Liver (tissue), 3 donors: ENCODE data around the gene RABL6.

Source experiments
- EGR1 ChIP-seq, 2 donors: IDR thresholded peaks; 2 replicates each; pipeline ENCODE4 v1.6.1; 2016 to 2018; ENCODE audit warnings: antibody characterized with exemption in 2 of 2, low read depth in 2 of 2
- FOXA1 ChIP-seq: IDR thresholded peaks from 2 replicates; pipeline ENCODE4 v1.6.1; 2016; ENCODE audit warnings: antibody characterized with exemption
- JUND ChIP-seq, 2 donors: IDR thresholded peaks; 2 replicates each; pipeline ENCODE4 v1.6.1; 2016; ENCODE audit warnings: antibody characterized with exemption in 2 of 2
- NR2F2 ChIP-seq: IDR thresholded peaks from 2 replicates; pipeline ENCODE4 v1.6.1; 2016; ENCODE audit warnings: antibody characterized with exemption
- RXRA ChIP-seq, 2 donors: IDR thresholded peaks; 2 replicates each; pipeline ENCODE4 v1.6.1; 2017 to 2018; ENCODE audit warnings: antibody characterized with exemption in 2 of 2, mild to moderate bottlenecking in 1 of 2
- YY1 ChIP-seq: IDR thresholded peaks from 2 replicates; pipeline ENCODE4 v1.6.1; 2016; ENCODE audit warnings: antibody characterized with exemption, mild to moderate bottlenecking
- TF ChIP-seq, protein P1 (sequence below): IDR thresholded peaks from 2 replicates; pipeline ENCODE4 v1.6.1; 2016; ENCODE audit warnings: antibody characterized with exemption, mild to moderate bottlenecking
- TF ChIP-seq, protein P2 (sequence below): IDR thresholded peaks from 2 replicates; pipeline ENCODE4 v1.6.1; 2016; ENCODE audit warnings: antibody characterized with exemption
- TF ChIP-seq, protein P3 (sequence below): fragments of 150-350 bp; IDR thresholded peaks from 2 replicates; pipeline ENCODE4 v1.5.1; 2017; ENCODE audit warnings: improper control_type of control experiment, low read depth, low read length; ENCODE audit not compliant: missing input control
- TF ChIP-seq, protein P4 (sequence below): IDR thresholded peaks from 2 replicates; pipeline ENCODE4 v1.6.1; 2016; ENCODE audit warnings: antibody characterized with exemption
- donor health status: healthy.
- donor health status: healthy.

DNA sequence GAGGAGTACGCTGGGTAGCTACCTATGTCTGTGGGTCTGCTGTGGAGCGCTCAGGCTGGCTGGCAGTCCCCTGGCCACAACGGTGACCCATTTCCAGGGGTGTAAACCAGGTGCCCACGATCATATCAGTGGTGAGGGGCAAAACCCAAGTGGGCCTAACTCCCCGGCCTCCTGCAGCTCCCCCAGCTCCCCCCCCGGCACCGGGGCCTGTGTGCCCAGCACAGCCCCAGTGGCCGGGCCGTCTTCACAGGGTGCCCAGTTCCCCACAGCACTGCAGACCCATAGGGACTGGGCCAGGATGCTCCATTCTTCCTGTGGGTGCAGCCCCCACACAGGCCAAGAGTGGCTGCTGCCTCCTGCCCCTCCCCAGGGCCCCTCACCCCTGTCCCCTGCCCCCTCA, 48.7 kb upstream of the RABL6 start:
- TF ChIP-seq, protein P1, sequence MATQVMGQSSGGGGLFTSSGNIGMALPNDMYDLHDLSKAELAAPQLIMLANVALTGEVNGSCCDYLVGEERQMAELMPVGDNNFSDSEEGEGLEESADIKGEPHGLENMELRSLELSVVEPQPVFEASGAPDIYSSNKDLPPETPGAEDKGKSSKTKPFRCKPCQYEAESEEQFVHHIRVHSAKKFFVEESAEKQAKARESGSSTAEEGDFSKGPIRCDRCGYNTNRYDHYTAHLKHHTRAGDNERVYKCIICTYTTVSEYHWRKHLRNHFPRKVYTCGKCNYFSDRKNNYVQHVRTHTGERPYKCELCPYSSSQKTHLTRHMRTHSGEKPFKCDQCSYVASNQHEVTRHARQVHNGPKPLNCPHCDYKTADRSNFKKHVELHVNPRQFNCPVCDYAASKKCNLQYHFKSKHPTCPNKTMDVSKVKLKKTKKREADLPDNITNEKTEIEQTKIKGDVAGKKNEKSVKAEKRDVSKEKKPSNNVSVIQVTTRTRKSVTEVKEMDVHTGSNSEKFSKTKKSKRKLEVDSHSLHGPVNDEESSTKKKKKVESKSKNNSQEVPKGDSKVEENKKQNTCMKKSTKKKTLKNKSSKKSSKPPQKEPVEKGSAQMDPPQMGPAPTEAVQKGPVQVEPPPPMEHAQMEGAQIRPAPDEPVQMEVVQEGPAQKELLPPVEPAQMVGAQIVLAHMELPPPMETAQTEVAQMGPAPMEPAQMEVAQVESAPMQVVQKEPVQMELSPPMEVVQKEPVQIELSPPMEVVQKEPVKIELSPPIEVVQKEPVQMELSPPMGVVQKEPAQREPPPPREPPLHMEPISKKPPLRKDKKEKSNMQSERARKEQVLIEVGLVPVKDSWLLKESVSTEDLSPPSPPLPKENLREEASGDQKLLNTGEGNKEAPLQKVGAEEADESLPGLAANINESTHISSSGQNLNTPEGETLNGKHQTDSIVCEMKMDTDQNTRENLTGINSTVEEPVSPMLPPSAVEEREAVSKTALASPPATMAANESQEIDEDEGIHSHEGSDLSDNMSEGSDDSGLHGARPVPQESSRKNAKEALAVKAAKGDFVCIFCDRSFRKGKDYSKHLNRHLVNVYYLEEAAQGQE: no peak
- TF ChIP-seq, protein P2, sequence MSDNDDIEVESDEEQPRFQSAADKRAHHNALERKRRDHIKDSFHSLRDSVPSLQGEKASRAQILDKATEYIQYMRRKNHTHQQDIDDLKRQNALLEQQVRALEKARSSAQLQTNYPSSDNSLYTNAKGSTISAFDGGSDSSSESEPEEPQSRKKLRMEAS: no peak
- TF ChIP-seq, protein P3, sequence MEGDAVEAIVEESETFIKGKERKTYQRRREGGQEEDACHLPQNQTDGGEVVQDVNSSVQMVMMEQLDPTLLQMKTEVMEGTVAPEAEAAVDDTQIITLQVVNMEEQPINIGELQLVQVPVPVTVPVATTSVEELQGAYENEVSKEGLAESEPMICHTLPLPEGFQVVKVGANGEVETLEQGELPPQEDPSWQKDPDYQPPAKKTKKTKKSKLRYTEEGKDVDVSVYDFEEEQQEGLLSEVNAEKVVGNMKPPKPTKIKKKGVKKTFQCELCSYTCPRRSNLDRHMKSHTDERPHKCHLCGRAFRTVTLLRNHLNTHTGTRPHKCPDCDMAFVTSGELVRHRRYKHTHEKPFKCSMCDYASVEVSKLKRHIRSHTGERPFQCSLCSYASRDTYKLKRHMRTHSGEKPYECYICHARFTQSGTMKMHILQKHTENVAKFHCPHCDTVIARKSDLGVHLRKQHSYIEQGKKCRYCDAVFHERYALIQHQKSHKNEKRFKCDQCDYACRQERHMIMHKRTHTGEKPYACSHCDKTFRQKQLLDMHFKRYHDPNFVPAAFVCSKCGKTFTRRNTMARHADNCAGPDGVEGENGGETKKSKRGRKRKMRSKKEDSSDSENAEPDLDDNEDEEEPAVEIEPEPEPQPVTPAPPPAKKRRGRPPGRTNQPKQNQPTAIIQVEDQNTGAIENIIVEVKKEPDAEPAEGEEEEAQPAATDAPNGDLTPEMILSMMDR: no peak
- TF ChIP-seq RXRA (IDR thresholded peaks at IDR 0.05) (no peak), JUND (IDR thresholded peaks at IDR 0.05) (no peak), FOXA1 (no peak), NR2F2 (no peak), YY1 (no peak), EGR1 (IDR thresholded peaks at IDR 0.05; ENCODE audit: low read depth in 2 of 2) (no peak)
- TF ChIP-seq, protein P4, sequence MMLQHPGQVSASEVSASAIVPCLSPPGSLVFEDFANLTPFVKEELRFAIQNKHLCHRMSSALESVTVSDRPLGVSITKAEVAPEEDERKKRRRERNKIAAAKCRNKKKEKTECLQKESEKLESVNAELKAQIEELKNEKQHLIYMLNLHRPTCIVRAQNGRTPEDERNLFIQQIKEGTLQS: no peak
